Right forelimb (tissue), 1 donor: ENCODE measurements around the gene FLRT3.

ENCODE experiments used
- DNase-seq: peaks from one replicate; pipeline ENCODE4 v3.0.0-alpha.2; 2018

FLRT3 gene

GRCh38 chr20:14313341-14314020 lies 23.9 kb downstream of the FLRT3 start:
- DNase-seq: no peak

- no peak for DNase-seq
Measured at GRCh38 chr20:14312001-14312400, 25.4 kb downstream of the FLRT3 start.

GRCh38 chr20:14310977-14311627 lies 26.3 kb downstream of the FLRT3 start:
- no peak for DNase-seq

- DNase-seq: no peak
Measured at GRCh38 chr20:14307956-14308355, 29.5 kb downstream of the FLRT3 start.

GRCh38 chr20:14304472-14304871 lies 32.9 kb downstream of the FLRT3 start:
- no peak for DNase-seq

GRCh38 chr20:14303651-14304050 lies 33.8 kb downstream of the FLRT3 start:
- DNase-seq: no peak

- no peak for DNase-seq
Measured at GRCh38 chr20:14303106-14303505, 34.3 kb downstream of the FLRT3 start.

GRCh38 chr20:14299831-14300230 lies 37.6 kb downstream of the FLRT3 start:
- DNase-seq: no peak

- no peak for DNase-seq
Measured at GRCh38 chr20:14295770-14296309, 41.6 kb downstream of the FLRT3 start.

- DNase-seq: no peak
Measured at GRCh38 chr20:14295238-14295637, 42.2 kb downstream of the FLRT3 start.

GRCh38 chr20:14291502-14291901 lies 45.9 kb downstream of the FLRT3 start:
- DNase-seq: no peak

- no peak for DNase-seq
Measured at GRCh38 chr20:14288341-14289330, 48.8 kb downstream of the FLRT3 start.

- no peak for DNase-seq
Measured at GRCh38 chr20:14284443-14284842, 53.0 kb downstream of the FLRT3 start.

GRCh38 chr20:14282140-14282539 lies 55.3 kb downstream of the FLRT3 start:
- DNase-seq: no peak
